HG03442 (cell line): ENCODE measurements around the gene ARHGAP28.
"Not testable (repeated sequence)": the region's sequence is repeated elsewhere in the genome, so short reads cannot be mapped to it uniquely, and the experiment has no call there.

Source experiments
- ATAC-seq: cut with Tn5 transposase; IDR thresholded peaks from one replicate; pipeline ENCODE4 v1.9.1; 2021; ENCODE audit warnings: mild to moderate bottlenecking, moderate library complexity; ENCODE audit not compliant: unreplicated experiment

ARHGAP28 gene

GRCh38 chr18:6807515-6808257 lies 78.2 kb downstream of the ARHGAP28 start:
- ATAC-seq, result no peak

GRCh38 chr18:6810191-6810590 lies 80.7 kb downstream of the ARHGAP28 start:
- no peak for ATAC-seq

GRCh38 chr18:6811816-6812215 lies 82.3 kb downstream of the ARHGAP28 start:
- ATAC-seq, result no peak

- no peak for ATAC-seq
These were observed 85.4 kb downstream of the ARHGAP28 start for GRCh38 chr18:6814882-6815425.

GRCh38 chr18:6816154-6816553 lies 86.6 kb downstream of the ARHGAP28 start:
- no peak for ATAC-seq

GRCh38 chr18:6819332-6819731 lies 89.8 kb downstream of the ARHGAP28 start:
- ATAC-seq, result no peak

- no peak for ATAC-seq
These were observed 90.8 kb downstream of the ARHGAP28 start for GRCh38 chr18:6820314-6820713.

- no peak for ATAC-seq
These were observed 91.8 kb downstream of the ARHGAP28 start for GRCh38 chr18:6821356-6821755.

- not testable (repeated sequence) for ATAC-seq
These were observed 97.6 kb downstream of the ARHGAP28 start for GRCh38 chr18:6827161-6827560.

GRCh38 chr18:6827566-6827965 lies 98.0 kb downstream of the ARHGAP28 start:
- not testable (repeated sequence) for ATAC-seq

GRCh38 chr18:6830916-6831315 lies 101.4 kb downstream of the ARHGAP28 start:
- ATAC-seq, result no peak

GRCh38 chr18:6835345-6835744 lies 105.8 kb downstream of the ARHGAP28 start:
- no peak for ATAC-seq

GRCh38 chr18:6836331-6836730 lies 106.8 kb downstream of the ARHGAP28 start:
- no peak for ATAC-seq

GRCh38 chr18:6837904-6838303 lies 108.4 kb downstream of the ARHGAP28 start:
- ATAC-seq, result no peak

- no peak for ATAC-seq
These were observed 112.6 kb downstream of the ARHGAP28 start for GRCh38 chr18:6842081-6842480.

- no peak for ATAC-seq
These were observed 113.8 kb downstream of the ARHGAP28 start for GRCh38 chr18:6843308-6843707.

- not testable (repeated sequence) for ATAC-seq
These were observed 116.0 kb downstream of the ARHGAP28 start for GRCh38 chr18:6845521-6845920.

- ATAC-seq, result no peak
These were observed 120.9 kb downstream of the ARHGAP28 start for GRCh38 chr18:6850396-6850795.

- no peak for ATAC-seq
These were observed 122.0 kb downstream of the ARHGAP28 start for GRCh38 chr18:6851480-6851879.

GRCh38 chr18:6854811-6855210 lies 125.3 kb downstream of the ARHGAP28 start:
- ATAC-seq, result no peak

GRCh38 chr18:6855767-6856166 lies 126.3 kb downstream of the ARHGAP28 start:
- no peak for ATAC-seq

GRCh38 chr18:6857300-6857699 lies 127.8 kb downstream of the ARHGAP28 start:
- no peak for ATAC-seq
